ENCODE results near the gene LCN6. TPM values are rescaled to one million over a fixed set of nuclear protein-coding genes. Genes with fewer than 3 reads are reported as not detected.

The LCN6 gene
- total RNA-seq, 2 donors from 2014 or later: not detected

GRCh38 chr9:136703276-136703860, 45.0 kb downstream of the LCN6 start:
- peaks cover 20 to 21% of the 10 kb centered on the region in 2 donors for H3K4me1 Mint-ChIP-seq (ENCODE audit: low read depth in 2 of 2)
- peaks cover 0 to 20% of the 10 kb centered on the region in 2 donors for H3K27me3 Mint-ChIP-seq
- H3K9me3 Mint-ChIP-seq: no peaks in the 10 kb centered on the region
- no peaks in the 10 kb centered on the region for H3K36me3 Mint-ChIP-seq
- DNase-seq (ENCODE audit: low spot score) (no peak), ATAC-seq (no peak)
- no peak overlapping the region for H3K27ac Mint-ChIP-seq
- H3K4me3 Mint-ChIP-seq: no peak overlapping the region

GRCh38 chr9:136701668-136702053, 46.7 kb downstream of the LCN6 start:
- no peak for DNase-seq (ENCODE audit: low spot score)
- peak overlapping the region; percentile 85 for H3K4me3 Mint-ChIP-seq
- ATAC-seq: no peak

GRCh38 chr9:136700959-136701667, 47.2 kb downstream of the LCN6 start:
- Mint-ChIP-seq H3K4me1 (ENCODE audit: low read depth in 2 of 2) (peaks cover 23 to 25% of the 10 kb centered on the region in 2 donors), H3K9me3 (no peaks in the 10 kb centered on the region), H3K27me3 (peaks cover 7 to 27% of the 10 kb centered on the region in 2 donors), H3K4me3 (peak overlapping the region; percentile 85), H3K36me3 (no peaks in the 10 kb centered on the region), H3K27ac (peak overlapping the region in 1 of 2 donors; percentile 73)
- no peak for DNase-seq (ENCODE audit: low spot score)
- ATAC-seq: peak; percentile 91 to 95

More at GRCh38 chr9:136701668-136702053, 46.7 kb downstream of the LCN6 start:
- no peaks in the 10 kb centered on the region for H3K9me3 Mint-ChIP-seq
- peaks cover 23 to 25% of the 10 kb centered on the region in 2 donors for H3K4me1 Mint-ChIP-seq (ENCODE audit: low read depth in 2 of 2)
- no peaks in the 10 kb centered on the region for H3K36me3 Mint-ChIP-seq
- H3K27ac Mint-ChIP-seq: peak overlapping the region in 1 of 2 donors; percentile 73
- peaks cover 7 to 27% of the 10 kb centered on the region in 2 donors for H3K27me3 Mint-ChIP-seq

GRCh38 chr9:136700304-136700703, 48.0 kb downstream of the LCN6 start:
- Mint-ChIP-seq H3K36me3 (no peaks in the 10 kb centered on the region), H3K4me3 (peak overlapping the region; percentile 41), H3K27ac (peak overlapping the region in 1 of 2 donors; percentile 73), H3K4me1 (ENCODE audit: low read depth in 2 of 2) (peaks cover 23 to 25% of the 10 kb centered on the region in 2 donors), H3K27me3 (peaks cover 7 to 22% of the 10 kb centered on the region in 2 donors), H3K9me3 (no peaks in the 10 kb centered on the region)
- DNase-seq (ENCODE audit: low spot score) (no peak), ATAC-seq (no peak)

- Mint-ChIP-seq H3K27ac (no peak overlapping the region), H3K4me1 (ENCODE audit: low read depth in 2 of 2) (peaks cover 23 to 25% of the 10 kb centered on the region in 2 donors), H3K4me3 (no peak overlapping the region)
Observed at GRCh38 chr9:136698635-136699246, 49.6 kb downstream of the LCN6 start.

GRCh38 chr9:136697821-136698526, 50.4 kb downstream of the LCN6 start:
- Mint-ChIP-seq H3K36me3 (no peaks in the 10 kb centered on the region), H3K27ac (peak overlapping the region in 1 of 2 donors; percentile 28), H3K4me1 (ENCODE audit: low read depth in 2 of 2) (peaks cover 17 to 25% of the 10 kb centered on the region in 2 donors), H3K4me3 (no peak overlapping the region), H3K27me3 (peaks cover 7 to 18% of the 10 kb centered on the region in 2 donors), H3K9me3 (no peaks in the 10 kb centered on the region)
- DNase-seq (ENCODE audit: low spot score) (no peak), ATAC-seq (no peak)

More at GRCh38 chr9:136698635-136699246, 49.6 kb downstream of the LCN6 start:
- no peaks in the 10 kb centered on the region for H3K36me3 Mint-ChIP-seq
- no peaks in the 10 kb centered on the region for H3K9me3 Mint-ChIP-seq
- no peak for DNase-seq (ENCODE audit: low spot score)
- no peak for ATAC-seq
- H3K27me3 Mint-ChIP-seq: peaks cover 7 to 18% of the 10 kb centered on the region in 2 donors

GRCh38 chr9:136697146-136697820, 51.0 kb downstream of the LCN6 start:
- ATAC-seq (no peak), DNase-seq (ENCODE audit: low spot score) (no peak)
- peak overlapping the region in 1 of 2 donors; percentile 28 for H3K27ac Mint-ChIP-seq
- H3K36me3 Mint-ChIP-seq: no peaks in the 10 kb centered on the region
- H3K27me3 Mint-ChIP-seq: peaks cover 7 to 17% of the 10 kb centered on the region in 2 donors
- peaks cover 17 to 25% of the 10 kb centered on the region in 2 donors for H3K4me1 Mint-ChIP-seq (ENCODE audit: low read depth in 2 of 2)
- H3K4me3 Mint-ChIP-seq: no peak overlapping the region
- H3K9me3 Mint-ChIP-seq: no peaks in the 10 kb centered on the region

- no peaks in the 10 kb centered on the region for H3K36me3 Mint-ChIP-seq
- H3K4me1 Mint-ChIP-seq (ENCODE audit: low read depth in 2 of 2): peaks cover 14 to 19% of the 10 kb centered on the region in 2 donors
- H3K9me3 Mint-ChIP-seq: no peaks in the 10 kb centered on the region
- ATAC-seq (no peak), DNase-seq (ENCODE audit: low spot score) (no peak)
- peaks cover 7 to 12% of the 10 kb centered on the region in 2 donors for H3K27me3 Mint-ChIP-seq
- H3K27ac Mint-ChIP-seq: no peak overlapping the region
- H3K4me3 Mint-ChIP-seq: no peak overlapping the region
Observed at GRCh38 chr9:136696502-136696901, 51.8 kb downstream of the LCN6 start.

GRCh38 chr9:136695955-136696354, 52.4 kb downstream of the LCN6 start:
- no peak overlapping the region for H3K27ac Mint-ChIP-seq
- H3K9me3 Mint-ChIP-seq: no peaks in the 10 kb centered on the region
- ATAC-seq: no peak
- H3K27me3 Mint-ChIP-seq: peaks cover 7 to 11% of the 10 kb centered on the region in 2 donors
- peaks cover 8 to 13% of the 10 kb centered on the region in 2 donors for H3K4me1 Mint-ChIP-seq (ENCODE audit: low read depth in 2 of 2)
- H3K36me3 Mint-ChIP-seq: no peaks in the 10 kb centered on the region
- DNase-seq (ENCODE audit: low spot score): no peak
- no peak overlapping the region for H3K4me3 Mint-ChIP-seq

GRCh38 chr9:136695435-136695895, 52.9 kb downstream of the LCN6 start:
- H3K27ac Mint-ChIP-seq: no peak overlapping the region
- ATAC-seq (no peak), DNase-seq (ENCODE audit: low spot score) (no peak)
- H3K9me3 Mint-ChIP-seq: no peaks in the 10 kb centered on the region
- H3K36me3 Mint-ChIP-seq: no peaks in the 10 kb centered on the region
- peaks cover 6 to 10% of the 10 kb centered on the region in 2 donors for H3K4me1 Mint-ChIP-seq (ENCODE audit: low read depth in 2 of 2)
- peaks cover 7 to 11% of the 10 kb centered on the region in 2 donors for H3K27me3 Mint-ChIP-seq
- no peak overlapping the region for H3K4me3 Mint-ChIP-seq

- Mint-ChIP-seq H3K4me1 (ENCODE audit: low read depth in 2 of 2) (peaks cover 2 to 6% of the 10 kb centered on the region in 2 donors), H3K27me3 (peaks cover 7 to 11% of the 10 kb centered on the region in 2 donors), H3K9me3 (no peaks in the 10 kb centered on the region), H3K4me3 (no peak overlapping the region), H3K27ac (no peak overlapping the region), H3K36me3 (no peaks in the 10 kb centered on the region)
- DNase-seq (ENCODE audit: low spot score) (no peak), ATAC-seq (no peak)
Observed at GRCh38 chr9:136694872-136695247, 53.5 kb downstream of the LCN6 start.

- ATAC-seq (peak; percentile 52 to 70), DNase-seq (ENCODE audit: low spot score) (no peak)
- H3K9me3 Mint-ChIP-seq: no peaks in the 10 kb centered on the region
Observed at GRCh38 chr9:136694163-136694871, 54.0 kb downstream of the LCN6 start.

More at GRCh38 chr9:136694163-136694871, 54.0 kb downstream of the LCN6 start:
- no peaks in the 10 kb centered on the region for H3K36me3 Mint-ChIP-seq
- peaks cover 2 to 6% of the 10 kb centered on the region in 2 donors for H3K4me1 Mint-ChIP-seq (ENCODE audit: low read depth in 2 of 2)
- H3K27ac Mint-ChIP-seq: no peak overlapping the region
- H3K27me3 Mint-ChIP-seq: peaks cover 7 to 11% of the 10 kb centered on the region in 2 donors
- H3K4me3 Mint-ChIP-seq: no peak overlapping the region
